ENCODE results near the gene ZRANB3. TPM values are rescaled to one million over a fixed set of nuclear protein-coding genes. Genes with fewer than 3 reads are reported as not detected.

The ZRANB3 gene
- total and polyA plus RNA-seq, 2 of the 13 experiments (the other 11 are each of a cell fraction or from before 2014, with no cell fraction given) = 5.8 to 25.2 TPM

DNA sequence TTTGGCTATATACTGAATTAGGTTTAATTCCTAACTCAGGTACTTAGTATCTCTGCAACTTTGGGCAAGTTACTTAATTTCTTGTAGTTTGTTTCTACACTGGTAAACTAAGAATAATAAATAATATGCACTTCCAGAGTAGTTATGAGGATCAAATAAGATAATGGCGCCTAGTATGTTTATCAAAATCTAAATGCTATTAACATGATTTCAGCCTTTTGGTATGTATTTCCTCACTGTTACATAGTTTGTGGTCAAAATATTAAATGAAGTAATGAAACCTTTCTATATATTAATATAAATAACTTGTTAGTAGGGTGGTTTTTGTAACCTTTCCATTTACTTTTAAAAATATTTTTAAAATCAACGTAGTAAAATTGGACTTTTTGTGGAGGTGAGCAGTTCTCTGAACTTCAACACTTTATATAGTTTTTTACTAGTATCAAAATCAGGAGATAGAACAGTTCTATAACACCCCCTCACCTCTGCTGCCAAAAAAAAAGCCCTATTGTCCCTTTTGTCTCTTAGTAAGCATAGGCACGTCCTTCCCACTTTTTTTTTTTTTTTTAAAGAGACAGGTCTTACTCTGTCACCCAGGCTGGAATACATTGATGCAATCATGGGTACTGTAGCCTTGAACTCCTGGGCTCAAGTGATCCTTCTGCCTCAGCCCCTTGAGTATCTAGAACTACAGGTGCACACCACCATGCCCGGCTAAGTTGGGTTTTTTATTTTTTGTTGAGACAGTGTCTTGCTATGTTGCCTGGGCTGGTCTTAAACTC, 434.2 kb downstream of the ZRANB3 start:
- peak; percentile 65; the same call in 1 of the 2 replicates for TF ChIP-seq ZNF362 (CRISPR knock-in tag; IDR thresholded peaks at IDR 0.05; ENCODE audit: borderline replicate concordance)
- TF ChIP-seq ZFP91 (CRISPR knock-in tag; IDR thresholded peaks at IDR 0.05; ENCODE audit: borderline replicate concordance) = peak; percentile 36; the same call in 1 of the 2 replicates
- TF ChIP-seq ZNF3 (CRISPR knock-in tag; IDR thresholded peaks at IDR 0.05) = no peak
- FAIRE-seq = no peak
- H3K9ac ChIP-seq (ENCODE audit: insufficient read depth, low read depth, low read length) = no peak overlapping the region
- BruUV-seq (replicated peaks) = no TSS peak
- no peak for ATAC-seq
- no peak overlapping the region for H3K4me2 ChIP-seq (ENCODE audit: low read depth, low read length)
- CTCF ChIA-PET (ENCODE audit: low intra/inter-chr PET ratio, low total read pairs) = no interaction called here
- H4K20me1 ChIP-seq (ENCODE audit: insufficient read depth, low read length) = no peaks in the 10 kb centered on the region
- peaks cover 2 to 29% of the 10 kb centered on the region in 2 experiments; a peak in 4 of 5 replicates for H3K36me3 ChIP-seq (replicated peaks in 1 of 2; ENCODE audit: control insufficient read depth in 1 of 2, insufficient read depth in 2 of 2, low read length in 2 of 2)
- H3K27me3 ChIP-seq (ENCODE audit: control insufficient read depth in 1 of 2, insufficient read depth in 2 of 2, low read length in 2 of 2) = no peaks in the 10 kb centered on the region
- H3K79me2 ChIP-seq (ENCODE audit: insufficient read depth, low read length) = no peaks in the 10 kb centered on the region
- WGBS (ENCODE audit: low lambda C conversion rate) = 89% methylated on average over 4 of the region's 4 CpGs
- H3K9me3 ChIP-seq (ENCODE audit: low read length) = no peaks in the 10 kb centered on the region
- intact Hi-C loops (cut with micrococcal nuclease; ENCODE audit: unreplicated experiment) (no loop called here), in situ Hi-C loops (cut with HindIII; ENCODE audit: extremely low pct_ligation_motif_present, low pct_unique_long_range_greater_than_20kb) (no loop called here)
- no peak overlapping the region for H3K27ac ChIP-seq (ENCODE audit: extremely low read length, insufficient read depth, low read length)
- DNase-seq (ENCODE audit: low spot score) = no peak
- peaks cover 27% of the 10 kb centered on the region for H3K4me1 ChIP-seq (ENCODE audit: insufficient read depth, low read length)
- no peak overlapping the region for H3K4me3 ChIP-seq (replicated peaks in 1 of 3; ENCODE audit: insufficient read depth in 1 of 3, low read depth in 2 of 3, low read length in 3 of 3)
- H2AFZ ChIP-seq (ENCODE audit: low read length) = no peak overlapping the region
- POLR2A ChIA-PET = no interaction called here

GRCh38 chr2:135095591-135095990, 435.4 kb downstream of the ZRANB3 start:
- Histone ChIP-seq H3K27me3 (ENCODE audit: control insufficient read depth in 1 of 2, insufficient read depth in 2 of 2, low read length in 2 of 2) (no peaks in the 10 kb centered on the region), H3K4me3 (replicated peaks in 1 of 3; ENCODE audit: insufficient read depth in 1 of 3, low read depth in 2 of 3, low read length in 3 of 3) (no peak overlapping the region), H3K4me1 (ENCODE audit: insufficient read depth, low read length) (peaks cover 40% of the 10 kb centered on the region), H2AFZ (ENCODE audit: low read length) (no peak overlapping the region), H3K36me3 (replicated peaks in 1 of 2; ENCODE audit: control insufficient read depth in 1 of 2, insufficient read depth in 2 of 2, low read length in 2 of 2) (peaks cover 2 to 29% of the 10 kb centered on the region in 2 experiments; a peak in 4 of 5 replicates), H4K20me1 (ENCODE audit: insufficient read depth, low read length) (no peaks in the 10 kb centered on the region), H3K9ac (ENCODE audit: insufficient read depth, low read depth, low read length) (no peak overlapping the region), H3K27ac (ENCODE audit: extremely low read length, insufficient read depth, low read length) (no peak overlapping the region), H3K9me3 (ENCODE audit: low read length) (no peaks in the 10 kb centered on the region), H3K79me2 (ENCODE audit: insufficient read depth, low read length) (no peaks in the 10 kb centered on the region), H3K4me2 (ENCODE audit: low read depth, low read length) (no peak overlapping the region)
- in situ Hi-C loops (cut with HindIII; ENCODE audit: extremely low pct_ligation_motif_present, low pct_unique_long_range_greater_than_20kb) (no loop called here), intact Hi-C loops (cut with micrococcal nuclease; ENCODE audit: unreplicated experiment) (no loop called here)
- BruUV-seq (replicated peaks) = no TSS peak
- CTCF ChIA-PET (ENCODE audit: low intra/inter-chr PET ratio, low total read pairs) = no interaction called here
- no peak for FAIRE-seq
- no peak for DNase-seq (ENCODE audit: low spot score)
- 96% methylated on average over 3 of the region's 3 CpGs for WGBS (ENCODE audit: low lambda C conversion rate)
- POLR2A ChIA-PET = no interaction called here
- TF ChIP-seq WIZ (CRISPR knock-in tag; IDR thresholded peaks at IDR 0.05) (no peak), NCOR1 (IDR thresholded peaks at IDR 0.05; ENCODE audit: borderline replicate concordance, low read length) (no peak), ZUFSP (CRISPR knock-in tag; IDR thresholded peaks at IDR 0.05; ENCODE audit: borderline replicate concordance) (no peak), ZNF790 (CRISPR knock-in tag; IDR thresholded peaks at IDR 0.05; ENCODE audit: borderline replicate concordance) (no peak), JUNB (CRISPR knock-in tag; IDR thresholded peaks at IDR 0.05; ENCODE audit: borderline replicate concordance) (no peak)
- no peak for ATAC-seq

Data from HepG2 (cell line).